Endothelial cell of umbilical vein (primary cell): ENCODE measurements around the gene UCKL1.

Source experiments
- POLR2A ChIP-seq: IDR thresholded peaks from 2 replicates; pipeline ENCODE4 v1.6.1; 2012; ENCODE audit warnings: low read depth, mild to moderate bottlenecking, control low read depth, low read length
- TF ChIP-seq, protein P1 (sequence below), 2 donors: IDR thresholded peaks; 1 replicate in 1 of 2; 2 replicates in 1 of 2; pipeline ENCODE4 v1.5.1; 2011; ENCODE audit warnings: low read length in 2 of 2, mild to moderate bottlenecking in 2 of 2, moderate library complexity in 2 of 2, control low read depth in 1 of 2, inconsistent platforms in 1 of 2, low read depth in 1 of 2; ENCODE audit not compliant: insufficient read depth in 1 of 2; ENCODE audit errors: extremely low read depth in 1 of 2

DNA sequence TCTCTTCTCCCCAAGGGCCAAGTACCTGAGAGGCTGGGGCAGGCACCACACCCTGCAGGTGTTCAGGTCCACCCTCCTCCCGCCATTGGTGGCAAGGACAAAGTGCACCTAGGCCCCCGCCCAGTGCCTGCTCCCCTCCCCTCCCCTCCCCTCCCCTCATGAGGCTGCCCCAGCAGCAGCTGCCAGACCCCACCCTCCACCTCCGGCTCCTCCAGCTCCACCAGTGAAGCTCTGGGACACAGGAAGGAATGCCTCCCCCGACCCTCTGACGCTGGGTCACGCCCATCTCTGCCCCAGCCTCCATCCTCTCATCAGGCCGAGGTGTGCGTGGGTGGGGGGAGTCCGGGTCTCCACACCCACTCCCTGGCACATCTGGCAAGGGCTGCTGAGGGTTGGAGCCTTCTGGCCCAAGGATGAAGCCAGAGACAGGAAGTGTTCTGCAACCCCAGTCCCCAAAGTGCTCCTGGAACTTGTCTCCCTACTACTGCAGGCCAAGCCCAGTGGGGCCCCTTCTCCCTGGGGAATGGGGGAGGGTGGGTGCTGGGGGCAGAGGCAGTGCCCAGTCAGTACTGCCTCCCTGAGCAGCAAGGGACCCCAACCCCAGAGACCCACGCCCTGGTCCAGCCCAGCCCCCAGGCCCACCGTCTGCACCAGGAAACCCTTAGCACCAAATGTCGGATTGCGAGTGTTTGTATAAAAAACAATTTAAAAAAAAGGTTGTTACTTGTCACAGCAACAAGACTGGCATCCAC lies 1.6 kb upstream of the UCKL1 start:
- TF ChIP-seq, protein P1, sequence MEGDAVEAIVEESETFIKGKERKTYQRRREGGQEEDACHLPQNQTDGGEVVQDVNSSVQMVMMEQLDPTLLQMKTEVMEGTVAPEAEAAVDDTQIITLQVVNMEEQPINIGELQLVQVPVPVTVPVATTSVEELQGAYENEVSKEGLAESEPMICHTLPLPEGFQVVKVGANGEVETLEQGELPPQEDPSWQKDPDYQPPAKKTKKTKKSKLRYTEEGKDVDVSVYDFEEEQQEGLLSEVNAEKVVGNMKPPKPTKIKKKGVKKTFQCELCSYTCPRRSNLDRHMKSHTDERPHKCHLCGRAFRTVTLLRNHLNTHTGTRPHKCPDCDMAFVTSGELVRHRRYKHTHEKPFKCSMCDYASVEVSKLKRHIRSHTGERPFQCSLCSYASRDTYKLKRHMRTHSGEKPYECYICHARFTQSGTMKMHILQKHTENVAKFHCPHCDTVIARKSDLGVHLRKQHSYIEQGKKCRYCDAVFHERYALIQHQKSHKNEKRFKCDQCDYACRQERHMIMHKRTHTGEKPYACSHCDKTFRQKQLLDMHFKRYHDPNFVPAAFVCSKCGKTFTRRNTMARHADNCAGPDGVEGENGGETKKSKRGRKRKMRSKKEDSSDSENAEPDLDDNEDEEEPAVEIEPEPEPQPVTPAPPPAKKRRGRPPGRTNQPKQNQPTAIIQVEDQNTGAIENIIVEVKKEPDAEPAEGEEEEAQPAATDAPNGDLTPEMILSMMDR (IDR thresholded peaks at IDR 0.05; ENCODE audit: extremely low read depth in 1 of 2, insufficient read depth in 1 of 2, low read depth in 1 of 2, low read length in 2 of 2) = no peak
- TF ChIP-seq POLR2A = no peak
